Astrocyte (in vitro differentiated cells and primary cell): ENCODE results near the gene IL1R1. TPM values are rescaled to one million over a fixed set of nuclear protein-coding genes. Genes with fewer than 3 reads are reported as not detected.

Experiments used
- DNase-seq: peaks from one replicate; pipeline ENCODE4 v3.0.0-alpha.2; 2010; ENCODE audit warnings: low read depth
- FAIRE-seq: peaks from 2 replicates; lab custom pipeline; 2011; peaks lifted over from hg19 to GRCh38; lab: Jason Lieb, UNC
- H2AFZ ChIP-seq: 2 replicates; pipeline ENCODE4 v1.6.0; 2012; ENCODE audit warnings: low read depth, low read length, inconsistent platforms
- H3K27ac ChIP-seq: 2 replicates; pipeline ENCODE4 v1.5.1; 2011; ENCODE audit warnings: low read depth, low read length, inconsistent platforms
- H3K27me3 ChIP-seq: 2 replicates; pipeline ENCODE4 v1.6.0; 2011; ENCODE audit warnings: low read length, inconsistent platforms; ENCODE audit not compliant: insufficient read depth
- H3K36me3 ChIP-seq: 2 replicates; pipeline ENCODE4 v1.5.1; 2011; ENCODE audit warnings: low read length, inconsistent platforms; ENCODE audit not compliant: insufficient read depth
- H3K4me1 ChIP-seq: 2 replicates; pipeline ENCODE4 v1.5.1; 2011; ENCODE audit warnings: low read length, inconsistent platforms; ENCODE audit not compliant: insufficient read depth
- H3K4me2 ChIP-seq: 2 replicates; pipeline ENCODE4 v1.6.0; 2012; ENCODE audit warnings: low read length, inconsistent platforms
- H3K4me3 ChIP-seq: 2 replicates; pipeline ENCODE4 v1.5.1; 2011; ENCODE audit warnings: low read depth, mild to moderate bottlenecking, low read length, inconsistent platforms; ENCODE audit not compliant: insufficient read depth
- H3K79me2 ChIP-seq: 2 replicates; pipeline ENCODE4 v1.6.0; 2012; ENCODE audit warnings: mild to moderate bottlenecking, low read length, inconsistent platforms; ENCODE audit not compliant: insufficient read depth
- H3K9ac ChIP-seq: 2 replicates; pipeline ENCODE4 v1.6.0; 2012; ENCODE audit warnings: mild to moderate bottlenecking, low read length, inconsistent platforms
- H3K9me3 ChIP-seq: 2 replicates; pipeline ENCODE4 v1.5.1; 2012; ENCODE audit warnings: low read depth, mild to moderate bottlenecking, low read length, inconsistent platforms; ENCODE audit not compliant: insufficient read depth
- H4K20me1 ChIP-seq: 2 replicates; pipeline ENCODE4 v1.6.0; 2012; ENCODE audit warnings: low read length, inconsistent platforms; ENCODE audit not compliant: insufficient read depth
- H3K27ac Mint-ChIP-seq: one replicate; pipeline ENCODE4 v1.8.0; 2021; ENCODE audit warnings: mild to moderate bottlenecking, mixed read lengths; ENCODE audit not compliant: unreplicated experiment
- H3K27me3 Mint-ChIP-seq: one replicate; pipeline ENCODE4 v1.8.0; 2021; ENCODE audit warnings: low read depth, mixed read lengths; ENCODE audit not compliant: unreplicated experiment
- H3K36me3 Mint-ChIP-seq: one replicate; pipeline ENCODE4 v1.8.0; 2021; ENCODE audit warnings: low read depth, mixed read lengths; ENCODE audit not compliant: unreplicated experiment
- H3K4me1 Mint-ChIP-seq: one replicate; pipeline ENCODE4 v1.8.0; 2021; ENCODE audit warnings: low read depth, mixed read lengths; ENCODE audit not compliant: unreplicated experiment
- H3K4me3 Mint-ChIP-seq: one replicate; pipeline ENCODE4 v1.8.0; 2021; ENCODE audit warnings: mild to moderate bottlenecking, moderate library complexity, mixed read lengths; ENCODE audit not compliant: unreplicated experiment
- H3K9me3 Mint-ChIP-seq: one replicate; pipeline ENCODE4 v1.8.0; 2021; ENCODE audit warnings: mild to moderate bottlenecking, mixed read lengths; ENCODE audit not compliant: unreplicated experiment
- EZH2 ChIP-seq: IDR thresholded peaks from 2 replicates; pipeline ENCODE4 v1.6.1; 2012; ENCODE audit warnings: mild to moderate bottlenecking, low read length, inconsistent platforms; ENCODE audit not compliant: insufficient read depth
- total RNA-seq: library from RNA; stranded (reverse); gene quantifications from 2 replicates; pipeline ENCODE4 v1.2.1, GENCODE V29; 2021
- TF ChIP-seq, protein P1 (sequence below): IDR thresholded peaks from 2 replicates; pipeline ENCODE4 v1.5.1; 2011; ENCODE audit warnings: low read depth, mild to moderate bottlenecking, inconsistent platforms, low read length, moderate library complexity; ENCODE audit not compliant: insufficient read depth

Gene IL1R1
- total RNA-seq, 1 donor from 2014 or later = 7.5 TPM

DNA sequence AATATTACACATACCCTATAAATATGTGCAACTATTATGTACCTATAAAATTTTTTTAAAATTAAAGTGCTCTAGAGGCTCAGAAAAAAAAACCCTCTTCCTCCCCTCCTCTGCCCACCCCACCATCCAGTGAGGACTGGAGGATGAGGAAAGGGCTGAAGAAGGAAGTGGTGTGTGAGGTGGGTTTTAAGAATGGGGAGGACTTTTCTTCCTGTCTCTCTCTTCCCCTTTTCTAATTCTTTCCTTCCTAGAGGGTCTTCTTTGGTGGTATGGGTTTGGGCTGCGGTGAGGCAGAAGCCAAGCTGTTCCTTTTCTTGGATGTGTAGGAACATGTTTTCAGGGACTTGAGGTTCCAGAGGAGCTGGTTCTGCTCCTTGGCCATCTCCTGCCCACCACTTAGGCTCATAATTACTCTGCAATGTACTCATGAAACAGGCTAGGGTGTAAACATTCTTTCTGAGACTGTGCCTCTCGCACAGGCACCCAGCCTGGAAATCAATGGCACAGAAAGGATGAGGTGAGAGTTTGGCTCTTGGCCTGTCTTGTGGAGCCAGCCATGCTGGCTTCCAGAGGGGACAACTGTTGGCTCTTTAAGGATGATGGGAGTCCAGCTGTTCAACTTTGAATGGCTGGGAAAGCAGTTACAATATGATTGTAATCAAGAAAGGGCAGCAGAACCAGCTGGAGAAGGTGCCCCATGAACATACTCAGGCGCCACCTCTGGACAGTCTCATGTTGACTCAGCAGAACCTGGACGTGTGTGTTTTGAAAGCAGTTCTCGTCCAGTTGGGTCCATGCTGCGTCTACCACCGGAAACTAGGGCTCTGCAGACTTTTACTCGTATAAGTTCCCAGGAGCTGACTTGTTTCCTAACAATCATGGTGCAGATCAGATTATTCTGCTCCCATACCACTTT, 82.5 kb downstream of the IL1R1 start:
- no peak overlapping the region for H3K9ac ChIP-seq
- H3K79me2 ChIP-seq = no peaks in the 10 kb centered on the region
- no peak overlapping the region for H2AFZ ChIP-seq
- no peaks in the 10 kb centered on the region for H4K20me1 ChIP-seq
- Mint-ChIP-seq H3K27me3 (peaks cover 4% of the 10 kb centered on the region), H3K4me3 (no peak overlapping the region), H3K4me1 (peaks cover 22% of the 10 kb centered on the region), H3K36me3 (no peaks in the 10 kb centered on the region), H3K27ac (no peak overlapping the region), H3K9me3 (no peaks in the 10 kb centered on the region)
- TF ChIP-seq, protein P1, sequence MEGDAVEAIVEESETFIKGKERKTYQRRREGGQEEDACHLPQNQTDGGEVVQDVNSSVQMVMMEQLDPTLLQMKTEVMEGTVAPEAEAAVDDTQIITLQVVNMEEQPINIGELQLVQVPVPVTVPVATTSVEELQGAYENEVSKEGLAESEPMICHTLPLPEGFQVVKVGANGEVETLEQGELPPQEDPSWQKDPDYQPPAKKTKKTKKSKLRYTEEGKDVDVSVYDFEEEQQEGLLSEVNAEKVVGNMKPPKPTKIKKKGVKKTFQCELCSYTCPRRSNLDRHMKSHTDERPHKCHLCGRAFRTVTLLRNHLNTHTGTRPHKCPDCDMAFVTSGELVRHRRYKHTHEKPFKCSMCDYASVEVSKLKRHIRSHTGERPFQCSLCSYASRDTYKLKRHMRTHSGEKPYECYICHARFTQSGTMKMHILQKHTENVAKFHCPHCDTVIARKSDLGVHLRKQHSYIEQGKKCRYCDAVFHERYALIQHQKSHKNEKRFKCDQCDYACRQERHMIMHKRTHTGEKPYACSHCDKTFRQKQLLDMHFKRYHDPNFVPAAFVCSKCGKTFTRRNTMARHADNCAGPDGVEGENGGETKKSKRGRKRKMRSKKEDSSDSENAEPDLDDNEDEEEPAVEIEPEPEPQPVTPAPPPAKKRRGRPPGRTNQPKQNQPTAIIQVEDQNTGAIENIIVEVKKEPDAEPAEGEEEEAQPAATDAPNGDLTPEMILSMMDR = no peak
- no peak for TF ChIP-seq EZH2
- FAIRE-seq = no peak
- H3K27ac ChIP-seq = no peak overlapping the region
- H3K4me1 ChIP-seq = peaks cover 17% of the 10 kb centered on the region
- DNase-seq = no peak
- H3K36me3 ChIP-seq = no peaks in the 10 kb centered on the region
- H3K27me3 ChIP-seq = no peaks in the 10 kb centered on the region
- H3K9me3 ChIP-seq = no peaks in the 10 kb centered on the region
- no peak overlapping the region for H3K4me3 ChIP-seq
- H3K4me2 ChIP-seq = no peak overlapping the region

DNA sequence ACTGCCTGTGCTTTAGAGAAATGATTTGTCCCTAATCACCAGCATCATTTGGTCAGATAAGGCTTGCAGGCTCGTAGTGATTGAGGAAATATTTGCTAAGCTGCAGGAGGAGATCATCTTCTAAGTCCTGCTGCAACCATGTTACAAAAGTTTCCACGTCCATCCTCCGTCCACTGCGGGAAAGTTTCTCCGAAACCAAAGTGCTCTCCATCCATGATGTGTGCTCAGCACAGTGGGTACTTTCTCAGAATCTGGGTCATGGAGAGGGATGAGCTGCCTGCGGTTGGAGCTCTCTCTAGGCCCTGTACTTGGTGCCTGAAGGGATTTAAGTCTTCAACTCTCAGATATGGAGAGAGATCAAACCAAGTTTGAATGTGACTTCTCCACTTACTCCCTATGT, 83.6 kb downstream of the IL1R1 start:
- Histone ChIP-seq H3K4me2 (no peak overlapping the region), H3K36me3 (no peaks in the 10 kb centered on the region), H3K9ac (peak overlapping the region; percentile 84), H3K27me3 (no peaks in the 10 kb centered on the region), H3K4me3 (no peak overlapping the region), H4K20me1 (no peaks in the 10 kb centered on the region), H3K4me1 (peaks cover 17% of the 10 kb centered on the region), H2AFZ (peak overlapping the region; percentile 76), H3K79me2 (no peaks in the 10 kb centered on the region), H3K27ac (no peak overlapping the region), H3K9me3 (no peaks in the 10 kb centered on the region)
- no peak for DNase-seq
- Mint-ChIP-seq H3K4me1 (peaks cover 22% of the 10 kb centered on the region), H3K36me3 (no peaks in the 10 kb centered on the region), H3K4me3 (no peak overlapping the region), H3K9me3 (peaks cover 3% of the 10 kb centered on the region), H3K27me3 (no peaks in the 10 kb centered on the region), H3K27ac (peak overlapping the region; percentile 94)
- no peak for TF ChIP-seq EZH2
- TF ChIP-seq, protein P1 = no peak
- FAIRE-seq = no peak
